H9 (cell line): ENCODE data around the gene SLC24A3. TPM values are rescaled to one million over a fixed set of nuclear protein-coding genes. Genes with fewer than 3 reads are reported as not detected.

Source experiments
- DNase-seq: peaks from one replicate; pipeline ENCODE4 v3.0.0-alpha.2; 2017
- H2AFZ ChIP-seq: one replicate; pipeline ENCODE4 v1.6.1; 2013; ENCODE audit warnings: mild to moderate bottlenecking, low read length, control low read depth, moderate library complexity
- H2AK5ac ChIP-seq: 2 replicates; pipeline ENCODE4 v1.6.1; 2013; ENCODE audit warnings: low read length, control low read depth, mixed read lengths; ENCODE audit not compliant: insufficient read length
- H2BK120ac ChIP-seq: one replicate; pipeline ENCODE4 v1.6.1; 2013; ENCODE audit warnings: low read depth, mild to moderate bottlenecking, low read length, control low read depth, inconsistent platforms; ENCODE audit not compliant: poor library complexity, severe bottlenecking
- H2BK12ac ChIP-seq: 2 replicates; pipeline ENCODE4 v1.6.1; 2013; ENCODE audit warnings: low read length, control low read depth, mixed read lengths, low read depth; ENCODE audit not compliant: insufficient read length
- H2BK15ac ChIP-seq: 2 replicates; pipeline ENCODE4 v1.6.1; 2013; ENCODE audit warnings: low read depth, low read length, control low read depth
- H2BK20ac ChIP-seq: one replicate; pipeline ENCODE4 v1.6.1; 2013; ENCODE audit warnings: low read depth, mild to moderate bottlenecking, low read length, control low read depth, inconsistent platforms; ENCODE audit not compliant: poor library complexity, severe bottlenecking
- H2BK5ac ChIP-seq: 2 replicates; pipeline ENCODE4 v1.6.1; 2013; ENCODE audit warnings: low read length, control low read depth, mixed read lengths; ENCODE audit not compliant: insufficient read length
- H3K14ac ChIP-seq: 2 replicates; pipeline ENCODE4 v1.6.1; 2013; ENCODE audit warnings: low read length, control low read depth; ENCODE audit not compliant: insufficient read depth
- H3K18ac ChIP-seq: 2 replicates; pipeline ENCODE4 v1.6.1; 2013; ENCODE audit warnings: low read depth, mild to moderate bottlenecking, mixed read lengths, low read length, control low read depth; ENCODE audit not compliant: insufficient read length
- H3K23ac ChIP-seq: 2 replicates; pipeline ENCODE4 v1.6.1; 2013; ENCODE audit warnings: low read length, control low read depth, mixed read lengths, low read depth; ENCODE audit not compliant: insufficient read length
- H3K23me2 ChIP-seq: 2 replicates; pipeline ENCODE4 v1.6.1; 2013; ENCODE audit warnings: low read depth, mild to moderate bottlenecking, mixed read lengths, low read length, control low read depth; ENCODE audit not compliant: insufficient read length, poor library complexity, severe bottlenecking
- H3K27ac ChIP-seq: 2 replicates; pipeline ENCODE4 v1.5.1; 2013; ENCODE audit warnings: low read length, control low read depth, mixed read lengths, low read depth; ENCODE audit not compliant: insufficient read length
- H3K27me3 ChIP-seq: 2 replicates; pipeline ENCODE4 v1.6.1; 2013; ENCODE audit warnings: low read length, control low read depth, inconsistent platforms; ENCODE audit not compliant: insufficient read depth
- H3K4ac ChIP-seq: 2 replicates; pipeline ENCODE4 v1.6.1; 2013; ENCODE audit warnings: low read depth, mild to moderate bottlenecking, control low read depth, inconsistent platforms, low read length, moderate library complexity
- H3K4me1 ChIP-seq: 2 replicates; pipeline ENCODE4 v1.6.1; 2013; ENCODE audit warnings: low read length, control low read depth, inconsistent platforms; ENCODE audit not compliant: insufficient read depth
- H3K4me2 ChIP-seq: 2 replicates; pipeline ENCODE4 v1.6.1; 2013; ENCODE audit warnings: low read length, control low read depth, mixed read lengths; ENCODE audit not compliant: insufficient read length, insufficient read depth
- H3K56ac ChIP-seq: 2 replicates; pipeline ENCODE4 v1.6.1; 2013; ENCODE audit warnings: low read depth, mild to moderate bottlenecking, mixed read lengths, low read length, control low read depth; ENCODE audit not compliant: insufficient read length
- H3K79me1 ChIP-seq: 2 replicates; pipeline ENCODE4 v1.6.1; 2013; ENCODE audit warnings: low read depth, mild to moderate bottlenecking, moderate library complexity, low read length, control low read depth, inconsistent platforms; ENCODE audit not compliant: insufficient read depth, poor library complexity, severe bottlenecking
- H3K79me2 ChIP-seq: 2 replicates; pipeline ENCODE4 v1.6.1; 2013; ENCODE audit warnings: low read length, control low read depth, inconsistent platforms; ENCODE audit not compliant: insufficient read depth
- H3K9ac ChIP-seq: 2 replicates; pipeline ENCODE4 v1.6.1; 2013; ENCODE audit warnings: low read length, control low read depth, mixed read lengths; ENCODE audit not compliant: insufficient read length; ENCODE audit errors: extremely low read depth
- H3K9me3 ChIP-seq: one replicate; pipeline ENCODE4 v1.6.1; 2013; ENCODE audit warnings: low read depth, low read length, inconsistent platforms; ENCODE audit not compliant: control insufficient read depth
- H3T11ph ChIP-seq: one replicate; pipeline ENCODE4 v1.6.1; 2013; ENCODE audit warnings: mild to moderate bottlenecking, low read length, control low read depth, inconsistent platforms
- H4K20me1 ChIP-seq: one replicate; pipeline ENCODE4 v1.6.1; 2013; ENCODE audit not compliant: control insufficient read depth, insufficient read length, insufficient read depth
- H4K5ac ChIP-seq: 2 replicates; pipeline ENCODE4 v1.6.1; 2013; ENCODE audit warnings: low read depth, mild to moderate bottlenecking, mixed read lengths, low read length, control low read depth; ENCODE audit not compliant: insufficient read length
- H4K8ac ChIP-seq: replicated peaks from 2 replicates; pipeline ENCODE4 v1.6.1; 2013; ENCODE audit warnings: low read length, control low read depth, mixed read lengths, low read depth; ENCODE audit not compliant: insufficient read length
- H4K91ac ChIP-seq: 2 replicates; pipeline ENCODE4 v1.6.1; 2013; ENCODE audit warnings: low read depth, mild to moderate bottlenecking, moderate library complexity, mixed read lengths, low read length, control low read depth; ENCODE audit not compliant: insufficient read length
- H3K27ac Mint-ChIP-seq, 3 experiments: 2 replicates in 2 of 3; 3 replicates in 1 of 3; pipeline ENCODE4 v1.8.0; 2020 to 2021; ENCODE audit warnings: mixed read lengths in 3 of 3, mild to moderate bottlenecking in 1 of 3, moderate library complexity in 1 of 3
- H3K27me3 Mint-ChIP-seq: 2 replicates; pipeline ENCODE4 v1.8.0; 2021; ENCODE audit warnings: low read depth, mild to moderate bottlenecking, moderate library complexity, mixed read lengths
- H3K36me3 Mint-ChIP-seq, 3 experiments: 2 replicates in 2 of 3; 3 replicates in 1 of 3; pipeline ENCODE4 v1.8.0; 2020 to 2021; ENCODE audit warnings: low read depth in 3 of 3, mixed read lengths in 3 of 3; ENCODE audit not compliant: insufficient read depth in 1 of 3
- H3K4me1 Mint-ChIP-seq, 2 experiments: 2 replicates each; pipeline ENCODE4 v1.8.0; 2020; ENCODE audit warnings: mixed read lengths in 2 of 2
- H3K4me3 Mint-ChIP-seq, 2 experiments: 2 replicates in 1 of 2; 3 replicates in 1 of 2; pipeline ENCODE4 v1.8.0; 2020 to 2021; ENCODE audit warnings: mild to moderate bottlenecking in 2 of 2, mixed read lengths in 2 of 2, moderate library complexity in 1 of 2
- H3K9me3 Mint-ChIP-seq, 2 experiments: 2 replicates in 1 of 2; 3 replicates in 1 of 2; pipeline ENCODE4 v1.8.0; 2020; ENCODE audit warnings: mild to moderate bottlenecking in 2 of 2, mixed read lengths in 2 of 2, moderate library complexity in 1 of 2
- WGBS: extraction: QIAGEN DNeasy Blood & Tissue Kit; methylation state at CpG from one replicate; pipeline ENCODE4 v1.1.7; 2013; ENCODE audit warnings: missing lambda C conversion rate, low lambda C conversion rate, mixed read lengths; ENCODE audit not compliant: insufficient read length; ENCODE audit errors: extremely low coverage; 5-methylcytosine and 5-hydroxymethylcytosine counted together
- total RNA-seq: library from RNA; stranded (reverse); gene quantifications from 2 replicates; pipeline ENCODE4 v1.2.1, GENCODE V29; 2021
- TF ChIP-seq, protein P1 (sequence below): fragments of 200-600 bp; sonication (generic); conservative IDR thresholded peaks from 3 replicates; pipeline ENCODE4 v1.8.0; 2021; ENCODE audit warnings: antibody characterized with exemption, mild to moderate bottlenecking

The SLC24A3 gene
- total RNA-seq, 1 experiment from 2014 or later = 0.83 TPM

GRCh38 chr20:19301843-19302242, 89.4 kb downstream of the SLC24A3 start:
- peaks cover 0 to 5% (median 0%) of the 10 kb centered on the region in 3 experiments; a peak in 3 of 7 replicates for H3K36me3 Mint-ChIP-seq
- Histone ChIP-seq H3T11ph (no peak overlapping the region), H2AFZ (no peak overlapping the region), H3K4ac (no peak overlapping the region), H3K9ac (no peak overlapping the region), H4K91ac (no peak overlapping the region), H2BK15ac (no peak overlapping the region), H4K5ac (no peak overlapping the region), H3K79me1 (no peaks in the 10 kb centered on the region), H3K79me2 (no peaks in the 10 kb centered on the region), H4K8ac (no peak overlapping the region), H4K20me1 (no peaks in the 10 kb centered on the region), H2BK120ac (no peak overlapping the region), H3K23ac (no peak overlapping the region), H3K23me2 (no peaks in the 10 kb centered on the region), H3K27ac (no peak overlapping the region), H3K9me3 (no peaks in the 10 kb centered on the region), H3K27me3 (no peaks in the 10 kb centered on the region), H2BK5ac (no peak overlapping the region), H3K14ac (no peak overlapping the region), H3K18ac (no peak overlapping the region), H3K4me2 (no peak overlapping the region), H2BK20ac (no peak overlapping the region), H2BK12ac (no peak overlapping the region), H3K56ac (no peak overlapping the region), H3K4me1 (peaks cover 3% of the 10 kb centered on the region; the same call in 1 of the 2 replicates), H2AK5ac (no peak overlapping the region)
- no peak for DNase-seq
- H3K27me3 Mint-ChIP-seq = no peaks in the 10 kb centered on the region
- H3K27ac Mint-ChIP-seq = no peak overlapping the region; a peak in 1 of 7 replicates
- TF ChIP-seq, protein P1, sequence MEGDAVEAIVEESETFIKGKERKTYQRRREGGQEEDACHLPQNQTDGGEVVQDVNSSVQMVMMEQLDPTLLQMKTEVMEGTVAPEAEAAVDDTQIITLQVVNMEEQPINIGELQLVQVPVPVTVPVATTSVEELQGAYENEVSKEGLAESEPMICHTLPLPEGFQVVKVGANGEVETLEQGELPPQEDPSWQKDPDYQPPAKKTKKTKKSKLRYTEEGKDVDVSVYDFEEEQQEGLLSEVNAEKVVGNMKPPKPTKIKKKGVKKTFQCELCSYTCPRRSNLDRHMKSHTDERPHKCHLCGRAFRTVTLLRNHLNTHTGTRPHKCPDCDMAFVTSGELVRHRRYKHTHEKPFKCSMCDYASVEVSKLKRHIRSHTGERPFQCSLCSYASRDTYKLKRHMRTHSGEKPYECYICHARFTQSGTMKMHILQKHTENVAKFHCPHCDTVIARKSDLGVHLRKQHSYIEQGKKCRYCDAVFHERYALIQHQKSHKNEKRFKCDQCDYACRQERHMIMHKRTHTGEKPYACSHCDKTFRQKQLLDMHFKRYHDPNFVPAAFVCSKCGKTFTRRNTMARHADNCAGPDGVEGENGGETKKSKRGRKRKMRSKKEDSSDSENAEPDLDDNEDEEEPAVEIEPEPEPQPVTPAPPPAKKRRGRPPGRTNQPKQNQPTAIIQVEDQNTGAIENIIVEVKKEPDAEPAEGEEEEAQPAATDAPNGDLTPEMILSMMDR = no peak
- no CpG with 5 or more reads among the region's 2 CpGs for whole genome bisulfite sequencing
- H3K4me1 Mint-ChIP-seq = peaks cover 3 to 4% of the 10 kb centered on the region in 2 experiments; a peak in 3 of 4 replicates
- no peak overlapping the region for H3K4me3 Mint-ChIP-seq
- H3K9me3 Mint-ChIP-seq = peaks cover 4 to 9% of the 10 kb centered on the region in 2 experiments; a peak in 4 of 5 replicates
